HG03457 (cell line): ENCODE results near the gene RETN.

Experiments
- ATAC-seq: cut with Tn5 transposase; IDR thresholded peaks from one replicate; pipeline ENCODE4 v1.9.1; 2021; ENCODE audit warnings: moderate number of reproducible peaks; ENCODE audit not compliant: unreplicated experiment

The RETN gene

GRCh38 chr19:7705387-7706187 is 36.7 kb downstream of the RETN start:
- ATAC-seq = no peak

- no peak for ATAC-seq
Measured at GRCh38 chr19:7706188-7706954, 37.5 kb downstream of the RETN start.

- ATAC-seq = no peak
Measured at GRCh38 chr19:7706955-7707456, 38.2 kb downstream of the RETN start.

GRCh38 chr19:7709932-7710460 is 41.1 kb downstream of the RETN start:
- no peak for ATAC-seq

- no peak for ATAC-seq
Measured at GRCh38 chr19:7710616-7711015, 41.8 kb downstream of the RETN start.

GRCh38 chr19:7715671-7716070 is 46.8 kb downstream of the RETN start:
- no peak for ATAC-seq

- ATAC-seq = no peak
Measured at GRCh38 chr19:7716762-7717161, 47.9 kb downstream of the RETN start.

- no peak for ATAC-seq
Measured at GRCh38 chr19:7718668-7719067, 49.8 kb downstream of the RETN start.
